T47D (cell line): Measurements from ENCODE around the gene MAP2K5.

ENCODE experiments used
- DNase-seq, 2 experiments: peaks; one replicate each; pipeline versions ENCODE4 v3.0.0 to v3.0.0-alpha.2; 2011 to 2012; ENCODE audit warnings: low read depth in 1 of 2, low spot score in 1 of 2
- JUND ChIP-seq: IDR thresholded peaks from 2 replicates; pipeline ENCODE4 v1.6.1; 2012; ENCODE audit warnings: low read depth
- in situ Hi-C: cut with HindIII; loops from 2 replicates; pipeline ENCODE4 v1.10.0; 2016; ENCODE audit warnings: low sequenced_read_pairs, low pct_unique_long_range_greater_than_20kb

The MAP2K5 gene

GRCh38 chr15:67825881-67826716, 283.6 kb downstream of the MAP2K5 start:
- in situ Hi-C loops = no loop called here
- TF ChIP-seq JUND = no peak
- DNase-seq = no peak

GRCh38 chr15:67826717-67827561, 284.4 kb downstream of the MAP2K5 start:
- no peak for TF ChIP-seq JUND
- in situ Hi-C loops = no loop called here
- no peak for DNase-seq

DNA sequence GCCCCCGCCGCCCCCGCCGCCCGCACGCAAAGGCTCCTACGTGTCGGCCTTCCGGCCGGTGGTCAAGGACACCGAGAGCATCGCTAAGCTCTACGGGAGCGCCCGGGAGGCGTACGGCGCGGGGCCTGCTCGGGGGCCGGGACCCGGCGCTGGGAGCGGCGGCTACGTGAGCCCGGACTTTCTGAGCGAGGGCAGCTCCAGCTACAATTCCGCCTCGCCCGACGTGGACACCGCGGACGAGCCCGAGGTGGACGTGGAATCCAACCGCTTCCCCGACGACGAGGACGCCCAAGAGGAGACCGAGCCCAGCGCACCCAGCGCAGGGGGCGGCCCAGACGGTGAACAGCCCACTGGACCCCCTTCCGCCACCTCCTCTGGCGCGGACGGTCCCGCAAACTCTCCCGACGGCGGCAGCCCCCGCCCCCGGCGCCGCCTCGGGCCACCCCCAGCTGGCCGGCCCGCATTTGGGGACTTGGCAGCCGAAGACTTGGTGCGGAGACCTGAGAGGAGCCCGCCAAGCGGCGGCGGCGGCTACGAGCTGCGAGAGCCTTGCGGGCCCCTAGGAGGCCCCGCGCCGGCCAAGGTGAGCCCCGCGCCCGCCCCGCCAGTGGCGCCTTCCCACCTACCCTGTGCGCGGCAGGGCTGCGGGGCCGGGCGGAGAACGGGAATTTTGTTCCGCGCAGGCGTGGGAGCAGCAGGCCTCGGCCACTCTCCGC, 285.2 kb downstream of the MAP2K5 start:
- in situ Hi-C loops = no loop called here
- no peak for DNase-seq
- no peak for TF ChIP-seq JUND

DNA sequence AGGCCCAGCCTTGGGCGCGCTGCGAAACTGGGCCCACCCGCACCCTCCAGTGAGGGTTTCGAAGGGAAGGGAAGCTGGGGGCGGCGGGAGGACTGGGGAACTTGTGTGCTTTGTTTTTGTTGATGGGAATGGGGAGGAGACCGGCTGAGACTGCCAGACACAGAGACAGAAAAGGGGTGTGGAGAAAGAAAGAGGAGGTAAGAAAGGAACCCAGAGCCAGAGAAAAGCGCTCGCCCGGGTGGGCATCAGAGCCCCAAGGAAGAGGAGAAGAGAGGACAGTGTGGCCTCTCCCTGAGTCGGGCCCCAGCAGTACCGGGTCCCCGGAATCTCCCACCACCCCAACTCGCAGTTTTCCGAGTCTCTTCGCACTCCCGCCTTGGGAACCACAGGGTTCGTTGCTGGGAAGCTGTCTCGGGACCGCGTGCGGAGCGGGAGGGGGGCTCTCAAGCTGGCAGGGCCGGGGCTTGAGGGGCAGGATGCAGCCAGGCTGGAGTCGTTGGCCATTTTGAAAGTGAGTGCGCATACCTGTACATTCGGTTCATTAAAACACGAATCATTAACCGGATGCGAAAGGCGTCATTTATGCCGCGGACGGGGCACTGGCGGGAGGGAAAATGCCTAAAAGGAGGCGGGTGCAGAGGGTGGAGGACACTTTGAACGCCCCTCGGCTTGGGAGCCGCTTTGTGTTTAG, 285.9 kb downstream of the MAP2K5 start:
- in situ Hi-C loops = no loop called here
- TF ChIP-seq JUND = no peak
- DNase-seq = no peak

DNA sequence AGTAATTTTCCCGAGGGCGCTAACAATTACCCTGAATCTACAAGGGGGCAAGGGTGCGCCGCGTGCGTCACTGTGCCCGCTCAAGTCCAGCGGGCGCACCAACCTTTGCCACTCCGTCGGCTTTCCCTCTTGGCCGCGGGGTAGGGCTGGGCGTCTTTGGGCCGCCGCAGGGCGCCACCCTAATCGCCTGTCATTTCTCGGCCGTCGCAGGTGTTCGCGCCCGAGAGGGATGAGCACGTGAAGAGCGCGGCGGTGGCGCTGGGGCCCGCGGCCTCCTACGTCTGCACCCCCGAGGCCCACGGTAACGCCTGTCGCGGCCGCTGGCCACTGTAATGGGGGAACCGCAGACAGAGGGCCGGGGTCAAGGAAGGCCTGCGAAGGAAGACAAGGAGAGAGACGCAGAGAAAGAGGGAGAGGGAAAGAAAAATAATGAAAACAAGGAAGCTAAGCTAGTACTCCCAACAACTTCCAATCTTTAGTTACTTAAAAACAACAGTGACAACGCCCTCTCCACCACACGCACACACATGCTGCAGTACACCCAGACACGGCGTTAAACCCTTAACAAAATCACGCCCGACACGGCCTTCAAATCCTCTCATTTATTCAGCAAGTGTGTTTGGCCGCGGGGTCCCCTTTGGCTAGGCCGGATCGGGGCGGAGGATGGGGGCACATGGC, 286.6 kb downstream of the MAP2K5 start:
- no peak for TF ChIP-seq JUND
- in situ Hi-C loops = no loop called here
- no peak for DNase-seq

GRCh38 chr15:67829647-67830504, 287.4 kb downstream of the MAP2K5 start:
- TF ChIP-seq JUND = no peak
- in situ Hi-C loops = no loop called here
- DNase-seq = no peak

DNA sequence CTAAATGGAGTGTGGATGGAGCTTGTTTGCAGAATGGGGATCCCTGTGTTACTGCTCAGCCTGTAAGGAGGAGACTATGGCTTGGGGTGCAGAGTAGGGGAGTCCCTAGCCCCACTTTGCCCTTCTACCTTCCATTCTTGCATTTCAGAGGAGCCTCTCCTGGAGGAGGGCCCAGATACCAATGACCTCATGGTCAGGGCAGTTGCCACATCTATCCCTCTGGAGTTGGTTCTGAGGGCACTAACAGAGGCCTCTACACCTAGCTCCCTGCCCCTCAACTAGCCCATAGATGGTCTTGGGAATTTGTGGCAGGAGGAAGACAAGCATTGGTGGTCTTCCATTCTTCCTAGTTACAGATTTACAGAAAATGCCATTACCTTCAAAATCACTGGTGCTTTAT, 288.9 kb downstream of the MAP2K5 start:
- no peak for DNase-seq
- TF ChIP-seq JUND = no peak
- in situ Hi-C loops = no loop called here

GRCh38 chr15:67832031-67832551, 289.6 kb downstream of the MAP2K5 start:
- in situ Hi-C loops = no loop called here
- no peak for TF ChIP-seq JUND
- peak; percentile 70 to 78 for DNase-seq

DNA sequence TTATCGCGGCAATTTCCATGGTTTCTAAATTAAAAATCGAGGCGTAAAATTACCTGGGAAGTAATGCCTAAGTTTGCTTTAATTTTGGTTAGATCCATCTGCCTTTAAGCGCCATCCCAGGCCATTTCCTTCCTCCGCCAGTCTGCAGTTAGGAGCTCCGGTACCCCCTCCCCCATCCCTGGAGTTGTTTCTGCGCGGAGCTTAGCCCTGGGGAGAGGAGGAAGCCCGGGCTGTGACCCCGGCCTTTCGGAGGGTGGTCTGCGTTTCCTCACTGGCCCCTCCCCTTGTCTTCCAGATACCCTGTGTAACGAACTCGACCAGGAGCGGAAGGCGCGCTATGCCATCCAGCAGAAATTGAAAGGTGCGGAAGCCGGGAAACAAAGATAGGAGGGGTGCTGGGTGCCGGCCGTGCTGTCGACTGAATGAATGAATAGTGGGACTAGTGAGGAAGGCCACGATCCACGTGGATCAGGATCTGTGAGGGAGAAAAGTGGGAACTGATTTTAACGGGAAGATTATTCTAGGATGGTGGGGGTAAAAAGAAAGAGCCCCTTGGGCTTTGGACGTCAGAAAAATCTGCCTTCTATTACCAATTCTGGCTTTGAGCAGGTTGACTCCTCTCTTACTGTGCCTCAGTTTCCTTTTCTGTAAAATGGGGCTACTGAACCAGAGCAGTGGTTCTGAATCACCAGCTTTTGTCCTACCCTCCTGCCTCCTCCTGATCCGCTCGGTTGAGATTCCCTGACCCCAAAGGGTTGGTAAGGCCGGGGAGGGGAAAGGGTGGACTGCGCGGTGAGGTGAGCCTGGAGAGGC, 290.6 kb downstream of the MAP2K5 start:
- no peak for DNase-seq
- in situ Hi-C loops = no loop called here
- no peak for TF ChIP-seq JUND
